OCI-LY7 (cell line): ENCODE data around the gene EFCAB5.

ENCODE experiments used
- EZH2phosphoT487 ChIP-seq: fragments of 200-600 bp; sonication (generic); IDR thresholded peaks from 2 replicates; pipeline ENCODE4 v1.6.1; 2018; ENCODE audit warnings: low read depth, borderline replicate concordance, mild to moderate bottlenecking, mixed run types, antibody characterized with exemption, low read length, moderate library complexity, mixed read lengths
- TF ChIP-seq, protein P1 (sequence below): fragments of 200-600 bp; sonication (generic); conservative IDR thresholded peaks from 2 replicates; pipeline ENCODE4 v1.5.1; 2014; ENCODE audit warnings: mild to moderate bottlenecking, antibody characterized with exemption, low read length, moderate library complexity, mixed read lengths

DNA sequence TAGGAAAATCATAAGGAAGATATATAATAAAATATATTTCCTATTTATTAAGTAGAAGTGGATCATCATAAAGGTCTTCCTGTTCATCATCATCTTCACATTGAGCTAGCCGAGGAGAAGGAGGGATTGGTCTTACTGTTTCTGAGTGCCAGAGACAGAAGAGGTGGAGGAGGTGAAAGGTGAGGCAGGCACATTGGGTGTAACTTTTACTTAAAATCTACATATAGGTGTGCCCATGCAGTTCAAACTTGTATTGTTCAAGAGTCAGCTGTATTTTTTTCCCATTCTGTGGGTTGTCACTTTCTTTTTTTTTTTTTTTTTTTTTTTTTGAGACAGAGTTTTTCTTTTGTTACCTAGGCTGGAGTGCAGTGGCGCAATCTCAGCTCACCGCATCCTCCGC is 210.0 kb downstream of the EFCAB5 start:
- TF ChIP-seq, protein P1, sequence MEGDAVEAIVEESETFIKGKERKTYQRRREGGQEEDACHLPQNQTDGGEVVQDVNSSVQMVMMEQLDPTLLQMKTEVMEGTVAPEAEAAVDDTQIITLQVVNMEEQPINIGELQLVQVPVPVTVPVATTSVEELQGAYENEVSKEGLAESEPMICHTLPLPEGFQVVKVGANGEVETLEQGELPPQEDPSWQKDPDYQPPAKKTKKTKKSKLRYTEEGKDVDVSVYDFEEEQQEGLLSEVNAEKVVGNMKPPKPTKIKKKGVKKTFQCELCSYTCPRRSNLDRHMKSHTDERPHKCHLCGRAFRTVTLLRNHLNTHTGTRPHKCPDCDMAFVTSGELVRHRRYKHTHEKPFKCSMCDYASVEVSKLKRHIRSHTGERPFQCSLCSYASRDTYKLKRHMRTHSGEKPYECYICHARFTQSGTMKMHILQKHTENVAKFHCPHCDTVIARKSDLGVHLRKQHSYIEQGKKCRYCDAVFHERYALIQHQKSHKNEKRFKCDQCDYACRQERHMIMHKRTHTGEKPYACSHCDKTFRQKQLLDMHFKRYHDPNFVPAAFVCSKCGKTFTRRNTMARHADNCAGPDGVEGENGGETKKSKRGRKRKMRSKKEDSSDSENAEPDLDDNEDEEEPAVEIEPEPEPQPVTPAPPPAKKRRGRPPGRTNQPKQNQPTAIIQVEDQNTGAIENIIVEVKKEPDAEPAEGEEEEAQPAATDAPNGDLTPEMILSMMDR = no peak
- TF ChIP-seq EZH2phosphoT487 = no peak
